Stimulated activated CD4-positive, alpha-beta T cell treated with anti-CD3 and anti-CD28 coated beads, Interleukin-15, amount 100 ng/mL, for 24 hours (primary cell): ENCODE measurements around the gene YIPF3.
"Not testable (repeated sequence)": the region's sequence is repeated elsewhere in the genome, so short reads cannot be mapped to it uniquely, and the experiment has no call there.

ENCODE experiments used
- DNase-seq: peaks from one replicate; pipeline ENCODE4 v3.0.0-alpha.2; 2020

YIPF3 gene

DNA sequence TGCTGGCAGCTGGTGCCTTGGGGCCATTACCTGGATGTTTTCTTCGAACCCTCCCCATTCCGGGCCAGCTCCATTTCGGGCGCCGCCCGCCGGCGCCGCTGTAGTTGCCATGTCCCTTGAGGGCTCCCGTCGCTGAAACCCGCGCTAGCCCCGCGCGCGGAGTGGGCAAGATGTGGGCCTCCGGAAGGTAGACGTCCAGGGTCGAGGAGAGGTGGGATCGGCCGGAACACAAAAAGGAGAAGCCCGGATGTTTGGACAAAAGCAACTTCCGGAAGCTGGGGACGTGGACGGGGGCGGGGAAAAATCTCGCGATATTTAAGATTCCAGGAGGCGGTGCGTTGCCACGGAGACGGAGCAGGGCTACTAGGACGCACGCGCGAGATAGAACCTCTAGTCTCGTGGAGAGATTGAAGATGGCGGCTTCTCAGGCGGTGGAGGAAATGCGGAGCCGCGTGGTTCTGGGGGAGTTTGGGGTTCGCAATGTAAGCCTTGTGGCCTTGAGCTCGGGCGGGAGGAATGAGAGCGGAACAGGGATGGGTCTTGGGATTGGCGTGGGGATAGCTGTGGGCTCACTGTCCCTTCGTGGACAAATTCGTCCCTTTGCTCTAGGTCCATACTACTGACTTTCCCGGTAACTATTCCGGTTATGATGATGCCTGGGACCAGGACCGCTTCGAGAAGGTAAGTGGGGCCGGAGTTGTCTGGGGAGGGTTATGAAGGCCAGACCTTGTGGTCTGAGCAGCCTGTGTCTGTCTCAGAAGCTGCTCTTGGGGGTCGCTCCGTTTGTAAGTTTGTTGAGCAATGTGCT, at the start of gene YIPF3, which contains the start of gene POLR1C:
TSS of gene YIPF3 (minus strand) at position 230 of the 808 bp plus-strand sequence. CDS start at position 111, 119 bp downstream.
TSS of gene POLR1C (plus strand) at position 393 of the 808 bp plus-strand sequence. CDS start at position 414, 21 bp downstream.
- DNase-seq, result peak; percentile 97

DNA sequence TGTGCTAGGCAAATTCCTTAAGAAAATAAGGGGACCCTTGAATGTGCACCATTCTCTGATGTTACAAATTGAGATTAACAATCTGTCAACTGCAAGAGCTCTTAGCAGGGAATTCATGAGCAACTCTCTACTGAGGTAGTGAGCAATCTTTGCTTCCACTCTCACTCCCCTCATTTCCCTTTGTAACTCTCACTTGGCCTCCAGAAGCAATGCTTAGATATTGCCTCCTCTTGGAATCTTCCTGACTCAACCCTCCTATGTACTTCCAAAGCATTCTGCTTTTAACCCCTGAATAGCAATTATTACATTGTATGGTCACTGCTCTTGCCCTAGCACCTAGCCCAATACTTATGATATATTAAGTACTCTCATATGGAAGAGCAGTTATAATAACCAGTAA, 42.6 kb upstream of the YIPF3 start:
- no peak for DNase-seq

DNA sequence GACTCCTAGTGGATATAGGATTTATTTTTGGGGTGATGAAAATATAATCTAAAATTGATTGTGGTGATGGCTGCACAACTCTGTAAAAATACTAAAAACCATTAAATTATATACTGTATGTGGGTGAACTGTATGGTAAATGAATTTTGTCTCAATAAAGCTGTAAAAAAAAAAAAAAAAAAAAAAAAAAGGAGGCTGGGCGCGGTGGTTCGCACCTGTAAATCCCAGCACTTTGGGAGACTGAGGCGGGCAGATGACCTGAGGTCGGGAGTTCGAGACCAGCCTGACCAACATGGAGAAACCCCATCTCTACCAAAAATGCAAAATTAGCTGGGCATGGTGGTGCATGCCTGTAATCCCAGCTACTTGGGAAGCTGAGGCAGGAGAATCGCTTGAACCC, 40.9 kb upstream of the YIPF3 start:
- DNase-seq, result not testable (repeated sequence)

DNA sequence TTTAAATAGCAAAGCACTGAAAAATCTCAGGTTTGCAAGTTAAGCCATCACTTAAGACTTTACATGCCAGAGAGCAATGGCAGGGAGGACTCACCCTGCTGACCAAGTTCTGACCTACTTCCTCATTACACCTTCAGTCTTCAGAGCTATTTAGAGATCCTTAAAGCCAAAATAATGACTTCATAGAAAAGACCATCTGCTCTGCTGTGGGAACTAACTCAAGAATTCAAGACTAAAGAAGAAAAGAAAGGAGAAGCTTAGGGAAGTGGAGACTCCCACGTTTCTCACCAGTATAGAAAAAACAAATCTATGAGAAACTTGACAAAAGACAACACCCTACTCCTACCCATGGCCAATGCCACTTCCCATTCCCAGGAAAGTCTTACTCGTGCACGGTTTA, 30.5 kb upstream of the YIPF3 start:
- no peak for DNase-seq

DNA sequence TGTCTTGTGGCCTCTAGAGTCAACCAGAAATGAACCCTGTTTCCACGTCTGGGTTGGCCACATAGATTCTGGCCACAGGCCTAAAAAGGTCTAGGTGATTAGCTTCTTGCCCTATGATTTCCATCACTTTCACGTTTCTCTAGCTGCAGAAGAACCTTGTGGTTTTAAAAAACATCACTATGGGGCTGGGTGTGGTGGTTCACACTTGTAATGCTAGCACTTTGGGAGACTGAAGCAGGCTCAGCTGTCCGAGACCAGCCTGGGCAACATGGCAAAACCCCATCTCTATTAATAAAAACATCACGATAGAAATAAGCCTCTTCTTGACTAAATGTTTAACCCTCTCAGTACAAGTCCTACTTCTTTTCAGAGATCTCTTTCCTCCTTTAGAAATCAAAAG, 27.7 kb upstream of the YIPF3 start:
- no peak for DNase-seq

DNA sequence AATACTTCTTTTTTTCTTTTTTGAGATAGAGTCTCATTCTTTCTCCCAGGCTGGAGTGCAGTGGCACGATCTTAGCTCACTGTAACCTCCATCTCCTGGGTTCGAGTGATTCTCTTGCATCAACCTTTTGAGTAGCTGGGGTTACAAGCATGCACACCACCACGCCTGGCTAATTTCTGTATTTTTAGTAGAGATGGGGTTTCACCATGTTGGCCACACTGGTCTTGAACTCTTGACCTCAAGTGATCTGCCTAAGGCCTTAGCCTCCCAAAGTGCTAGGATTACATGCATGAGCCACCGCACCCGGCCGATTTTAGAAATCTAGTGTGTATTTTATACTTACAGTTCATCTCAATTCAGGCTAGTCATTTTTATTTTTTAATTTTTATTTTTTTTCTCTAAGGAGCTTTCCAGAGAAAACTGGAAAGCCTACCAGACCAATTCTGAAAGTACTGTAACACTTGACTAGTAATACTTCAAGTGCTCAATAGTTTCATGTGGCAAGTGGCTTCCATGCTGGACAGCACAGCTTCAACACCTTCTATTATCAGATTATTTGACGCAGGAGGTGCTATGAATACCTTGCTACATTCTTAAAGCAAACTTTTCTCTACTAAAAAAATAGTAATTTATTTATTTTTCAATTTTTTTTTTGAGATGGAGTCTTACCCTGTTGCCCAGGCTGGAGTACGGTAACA, 25.2 kb upstream of the YIPF3 start:
- no peak for DNase-seq

DNA sequence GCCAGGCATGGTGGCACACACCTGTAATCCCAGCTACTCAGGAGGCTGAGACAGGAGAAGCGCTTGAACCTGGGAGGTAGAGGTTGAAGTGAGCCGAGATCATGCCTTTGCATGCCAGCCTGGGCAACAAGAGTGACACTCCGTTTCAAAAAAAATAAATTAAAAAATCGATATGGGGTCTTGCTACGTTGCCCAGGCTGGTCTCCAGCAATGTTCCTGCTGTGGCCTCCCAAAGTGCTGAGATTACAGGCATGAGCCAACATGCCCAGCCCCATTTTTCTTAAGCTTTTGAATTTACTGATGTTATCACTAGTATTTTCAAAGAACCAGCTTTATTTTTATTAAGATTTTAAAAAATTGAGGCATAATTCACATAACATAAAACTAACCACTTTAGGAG, 23.8 kb upstream of the YIPF3 start:
- DNase-seq, result no peak

DNA sequence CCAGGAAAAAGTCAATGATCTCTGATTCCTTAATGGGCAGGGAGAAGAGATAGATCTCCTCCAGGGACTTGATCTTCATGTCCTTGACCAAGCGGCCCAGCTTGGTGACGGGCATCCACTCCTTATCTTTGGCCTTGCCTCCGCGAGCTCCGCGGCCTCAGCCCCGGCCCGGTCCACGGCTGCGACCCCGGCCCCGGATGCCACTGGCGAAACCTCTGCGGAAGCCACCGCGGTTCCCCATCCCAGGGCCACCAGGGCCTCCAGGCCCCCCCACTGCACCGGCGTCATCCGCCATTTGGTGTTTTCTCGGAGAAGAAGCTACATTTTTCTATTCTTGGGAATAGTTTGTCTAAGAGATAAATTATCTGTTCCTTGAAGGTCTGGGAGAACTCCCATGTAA, 22.7 kb upstream of the YIPF3 start:
- DNase-seq, result not testable (repeated sequence)

DNA sequence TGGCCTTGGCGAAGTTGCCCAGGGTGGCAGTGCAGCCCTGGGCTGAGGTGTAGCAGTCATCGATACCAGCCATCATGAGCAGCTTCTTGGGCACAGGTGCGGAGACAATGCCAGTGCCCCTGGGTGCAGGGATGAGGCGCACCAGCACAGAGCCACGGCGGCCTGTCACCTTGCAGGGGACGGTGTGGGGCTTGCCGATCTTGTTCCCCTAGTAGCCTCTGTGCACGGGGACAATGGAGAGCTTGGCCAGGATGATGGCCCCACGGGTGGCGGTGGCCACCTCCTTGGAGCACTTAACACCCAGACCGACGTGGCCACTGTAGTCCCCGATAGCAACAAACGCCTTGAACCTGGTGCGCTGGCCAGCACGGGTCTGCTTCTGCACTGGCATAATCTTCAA, 22.3 kb upstream of the YIPF3 start:
- not testable (repeated sequence) for DNase-seq

DNA sequence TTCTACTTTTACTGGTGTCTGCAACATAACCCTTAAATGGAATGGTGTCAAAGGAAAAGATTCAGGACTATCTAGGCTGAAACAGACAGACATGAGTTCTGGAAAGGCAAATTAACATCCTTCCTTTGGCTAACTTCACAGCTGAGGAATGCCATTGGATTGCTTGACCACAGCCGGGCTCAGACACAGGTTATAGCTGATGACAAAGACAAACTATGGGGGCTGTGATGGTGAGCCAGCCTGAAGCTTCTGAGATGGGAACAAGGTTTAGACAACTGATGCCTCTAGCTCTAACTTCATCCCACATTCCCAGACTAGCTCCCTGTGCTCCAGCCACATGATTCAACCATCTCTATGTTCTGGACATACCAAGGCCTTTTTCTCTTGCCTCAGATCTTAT, 15.5 kb upstream of the YIPF3 start:
- DNase-seq, result no peak

DNA sequence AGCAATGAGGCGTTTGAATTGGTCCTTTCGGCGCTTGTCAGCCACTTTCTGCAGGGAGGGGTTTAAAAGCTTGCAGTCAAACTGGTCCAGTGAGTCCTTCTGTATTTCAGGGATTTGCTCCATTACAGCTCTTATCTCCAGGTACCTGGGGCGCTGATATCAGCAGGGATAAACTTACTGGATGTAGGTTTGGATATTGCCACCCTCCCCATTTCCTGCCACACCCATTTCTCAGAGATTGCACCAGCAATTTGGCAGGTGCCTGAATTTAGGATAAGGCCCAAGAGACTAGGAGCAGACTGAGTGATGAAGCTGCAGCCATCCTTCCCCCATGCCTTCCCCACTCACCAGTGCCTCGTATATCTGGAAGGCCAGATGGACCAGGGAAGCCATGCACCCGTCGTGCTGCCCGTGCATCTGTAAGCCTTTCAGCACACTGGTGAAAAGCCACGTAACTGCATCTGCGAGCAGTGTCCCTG, 7.8 kb upstream of the YIPF3 start:
- DNase-seq, result no peak

DNA sequence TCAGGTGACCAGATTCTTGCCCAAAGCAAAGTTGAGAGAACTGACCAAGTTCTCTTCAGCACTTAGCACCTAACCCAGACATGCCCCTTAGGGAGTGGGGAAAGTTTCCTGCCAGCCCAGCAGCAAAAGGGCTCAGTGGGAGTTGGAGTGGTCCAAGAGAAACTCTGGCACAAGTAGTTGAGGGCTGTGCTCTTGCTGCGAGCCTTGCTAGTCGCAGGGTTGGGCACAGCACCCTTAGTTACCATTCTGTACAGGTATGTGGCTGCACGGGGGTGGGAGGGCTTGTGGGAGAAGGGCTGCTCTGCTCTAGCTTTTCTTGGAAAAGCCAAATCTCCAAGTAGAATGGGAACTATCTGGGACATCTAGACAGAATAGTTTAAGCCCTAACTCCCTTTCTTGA, 6.6 kb upstream of the YIPF3 start:
- no peak for DNase-seq

DNA sequence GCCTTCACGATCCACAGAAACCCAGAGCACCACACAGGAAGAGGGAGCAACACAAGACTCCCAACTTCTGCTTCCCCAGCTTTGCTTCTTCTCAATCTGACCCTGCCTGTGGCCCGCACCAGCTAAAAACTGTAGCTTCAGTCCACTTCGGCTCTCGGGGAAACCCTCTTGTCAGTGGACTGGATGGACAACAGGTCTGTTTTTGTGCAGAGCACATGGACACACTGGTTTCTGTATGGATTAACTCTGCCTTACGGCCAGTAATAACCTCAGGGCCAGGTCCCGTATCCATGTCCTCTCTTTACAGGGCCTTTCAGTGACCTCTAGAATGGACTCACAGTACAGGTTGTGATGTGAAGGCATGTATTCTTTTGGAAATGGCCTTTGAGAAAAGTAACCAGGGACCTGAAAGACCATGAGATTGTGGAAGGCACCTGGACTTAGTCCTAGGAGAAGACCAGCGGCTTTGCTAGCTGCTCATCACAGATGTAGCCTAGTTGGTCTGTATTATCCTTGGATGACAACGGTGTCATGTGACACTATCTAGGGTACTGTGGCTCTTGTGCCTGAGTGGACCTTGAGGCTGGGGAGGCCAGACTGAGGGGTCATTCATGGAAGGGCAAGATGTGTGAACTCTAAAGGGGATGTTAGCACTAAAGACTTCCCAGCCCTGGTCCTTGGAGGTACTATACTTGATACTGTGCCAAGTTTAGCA, 6.0 kb upstream of the YIPF3 start:
- no peak for DNase-seq

DNA sequence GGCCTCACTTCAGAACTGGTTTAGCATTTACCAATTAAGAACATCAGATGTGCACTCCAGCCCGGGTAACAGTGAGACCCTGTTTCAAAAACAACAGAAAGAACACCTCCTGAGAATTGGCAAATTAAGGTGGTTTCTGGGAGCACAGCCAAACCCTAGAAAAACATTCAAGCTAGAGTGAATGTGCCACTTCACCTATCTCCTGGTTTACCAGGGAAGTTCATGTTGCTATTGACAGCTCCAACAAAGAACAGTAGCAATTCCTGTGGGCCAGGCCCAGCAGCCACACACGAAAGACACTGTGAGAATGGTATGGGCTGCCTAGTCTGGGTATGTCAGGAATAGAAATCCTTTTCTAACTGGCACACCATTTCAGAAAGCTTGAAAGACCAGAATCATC, 5.1 kb upstream of the YIPF3 start:
- DNase-seq, result no peak

DNA sequence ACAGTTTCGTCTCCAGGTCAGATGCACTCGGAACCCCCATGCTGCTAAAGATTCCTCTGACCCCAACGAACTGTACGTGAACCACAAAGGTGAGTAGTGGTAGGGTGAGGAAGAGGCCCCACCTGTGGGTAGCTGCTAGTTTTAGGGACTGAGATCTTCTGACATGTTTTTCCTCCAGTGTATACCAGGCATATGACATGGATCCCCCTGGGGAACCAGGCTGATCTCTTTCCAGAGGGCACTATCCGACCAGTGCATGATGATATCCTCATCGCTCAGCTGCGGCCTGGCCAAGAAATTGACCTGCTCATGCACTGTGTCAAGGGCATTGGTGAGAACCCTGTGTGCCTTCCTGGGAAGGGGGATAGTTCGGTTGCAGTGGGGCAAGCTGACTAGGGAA, 3.4 kb upstream of the YIPF3 start:
- DNase-seq, result no peak

DNA sequence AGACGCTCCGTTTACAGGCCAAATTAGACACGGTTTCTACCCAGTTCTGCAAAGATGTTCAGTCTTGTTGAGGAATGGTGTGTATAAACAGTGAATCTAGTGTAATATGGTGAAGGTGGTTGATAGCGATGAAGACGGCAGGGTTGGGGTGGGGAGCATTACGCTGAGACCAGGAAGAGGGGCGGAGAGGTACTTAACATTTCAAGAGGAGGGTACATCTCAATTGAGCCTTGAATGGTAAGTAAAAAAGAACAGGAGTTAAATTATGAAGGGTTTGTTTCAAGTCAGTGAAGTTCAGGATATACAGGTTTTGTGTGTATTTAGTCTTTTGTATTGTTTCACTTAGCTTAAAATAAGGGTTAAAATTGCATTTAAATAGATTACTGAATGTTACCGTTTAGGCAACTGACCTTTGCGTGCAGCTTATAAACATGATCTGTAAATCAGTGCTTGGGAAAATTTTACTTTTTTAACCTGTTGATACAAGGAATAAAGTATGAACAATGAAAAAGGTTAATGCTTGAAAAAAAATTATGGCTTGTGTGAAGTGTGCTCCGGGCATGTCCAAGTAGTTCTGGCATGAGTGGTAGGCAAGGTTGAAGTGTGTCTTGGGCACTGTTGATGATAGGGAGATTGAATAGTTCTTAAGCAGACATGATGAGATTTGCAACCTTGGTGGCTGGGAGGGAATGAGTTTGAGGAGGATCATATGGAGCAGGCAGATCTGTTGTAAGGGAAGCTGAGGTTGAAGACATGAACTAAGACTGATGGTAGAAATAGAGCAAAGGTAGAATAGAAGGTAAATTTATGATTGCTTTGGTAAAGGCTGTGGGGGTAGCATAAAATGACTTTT, 1.0 kb upstream of the YIPF3 start:
- DNase-seq, result no peak

DNA sequence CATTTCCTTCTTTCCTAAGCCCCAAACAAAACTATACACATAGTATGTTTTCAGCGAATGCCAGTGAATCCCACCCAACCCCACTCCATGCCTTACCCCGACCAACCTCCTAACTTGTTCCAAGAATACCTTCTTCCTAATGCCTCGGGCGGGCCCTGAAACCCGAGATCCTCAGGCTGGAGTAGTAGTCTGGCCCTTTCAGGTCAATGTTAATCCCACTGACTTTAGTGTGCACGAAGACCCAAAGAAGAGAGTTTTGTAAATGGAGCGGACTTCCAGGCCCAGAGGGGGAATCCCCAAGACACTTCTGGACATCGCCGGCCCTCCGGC, 394 bp downstream of the YIPF3 start:
- no peak for DNase-seq

DNA sequence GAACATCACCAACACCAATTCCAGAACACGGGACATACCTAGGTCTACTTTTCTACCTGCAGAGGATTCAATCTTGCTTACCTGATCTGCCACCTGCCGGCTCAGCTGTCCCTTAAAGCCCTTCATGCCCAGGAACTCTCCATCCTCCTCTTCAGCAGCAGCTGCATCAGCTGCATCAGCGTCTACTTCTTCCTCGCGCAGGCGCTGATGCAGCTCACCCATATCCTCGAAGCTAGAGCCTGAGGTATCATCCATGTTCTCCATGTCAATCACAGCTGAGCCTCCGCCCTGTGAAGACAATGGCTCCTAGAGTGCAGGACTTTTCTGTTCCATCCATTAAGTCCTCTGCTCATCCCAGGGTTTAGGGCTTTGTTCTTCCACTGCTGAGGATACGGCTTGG, 918 bp downstream of the YIPF3 start:
- no peak for DNase-seq

DNA sequence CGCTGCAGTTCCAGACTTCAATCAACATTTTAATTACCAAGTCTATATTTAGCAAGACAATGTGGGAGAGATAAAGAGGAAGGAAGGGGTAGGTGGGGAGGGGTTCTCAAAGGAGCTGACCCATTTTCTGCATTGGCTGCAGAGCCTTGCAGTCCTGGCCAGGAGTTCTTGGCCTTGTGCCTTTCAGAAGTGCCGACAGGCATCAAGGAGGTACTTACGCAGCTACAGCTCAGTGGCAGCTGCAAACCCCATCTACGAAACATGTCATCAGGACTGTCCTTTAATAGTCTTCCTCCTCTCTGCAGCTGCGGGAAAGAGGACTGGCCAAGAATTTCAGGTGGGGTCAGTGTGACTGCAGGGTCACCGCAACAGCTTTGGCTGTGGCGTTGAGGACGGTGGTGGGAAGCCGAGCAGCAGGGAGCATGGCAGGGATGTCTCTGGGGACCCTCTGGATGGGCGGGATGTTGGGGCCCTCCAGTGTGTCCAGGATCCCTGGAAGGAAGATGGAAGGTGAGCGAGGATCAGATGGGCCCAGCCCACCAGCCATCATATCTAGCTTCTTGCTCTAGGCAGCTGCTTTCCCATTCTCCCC, 4.8 kb downstream of the YIPF3 start:
- DNase-seq, result no peak

DNA sequence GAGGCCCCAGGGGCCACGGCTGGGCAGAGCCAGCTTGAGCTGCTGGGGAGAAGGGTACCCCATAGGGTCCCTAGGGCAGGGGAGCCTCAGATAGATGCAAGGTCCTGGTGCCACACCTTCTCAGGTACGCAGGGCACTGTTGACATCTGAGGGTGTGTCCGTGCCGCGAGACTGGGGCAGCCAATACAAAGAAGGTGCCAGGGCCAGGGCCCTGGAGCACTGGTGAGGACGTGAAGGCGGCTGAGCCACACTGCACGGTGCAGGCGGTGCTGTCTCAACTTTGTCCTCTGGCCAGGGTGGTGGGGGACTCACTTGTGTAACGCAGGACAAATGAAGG, 5.9 kb downstream of the YIPF3 start:
- DNase-seq, result no peak

DNA sequence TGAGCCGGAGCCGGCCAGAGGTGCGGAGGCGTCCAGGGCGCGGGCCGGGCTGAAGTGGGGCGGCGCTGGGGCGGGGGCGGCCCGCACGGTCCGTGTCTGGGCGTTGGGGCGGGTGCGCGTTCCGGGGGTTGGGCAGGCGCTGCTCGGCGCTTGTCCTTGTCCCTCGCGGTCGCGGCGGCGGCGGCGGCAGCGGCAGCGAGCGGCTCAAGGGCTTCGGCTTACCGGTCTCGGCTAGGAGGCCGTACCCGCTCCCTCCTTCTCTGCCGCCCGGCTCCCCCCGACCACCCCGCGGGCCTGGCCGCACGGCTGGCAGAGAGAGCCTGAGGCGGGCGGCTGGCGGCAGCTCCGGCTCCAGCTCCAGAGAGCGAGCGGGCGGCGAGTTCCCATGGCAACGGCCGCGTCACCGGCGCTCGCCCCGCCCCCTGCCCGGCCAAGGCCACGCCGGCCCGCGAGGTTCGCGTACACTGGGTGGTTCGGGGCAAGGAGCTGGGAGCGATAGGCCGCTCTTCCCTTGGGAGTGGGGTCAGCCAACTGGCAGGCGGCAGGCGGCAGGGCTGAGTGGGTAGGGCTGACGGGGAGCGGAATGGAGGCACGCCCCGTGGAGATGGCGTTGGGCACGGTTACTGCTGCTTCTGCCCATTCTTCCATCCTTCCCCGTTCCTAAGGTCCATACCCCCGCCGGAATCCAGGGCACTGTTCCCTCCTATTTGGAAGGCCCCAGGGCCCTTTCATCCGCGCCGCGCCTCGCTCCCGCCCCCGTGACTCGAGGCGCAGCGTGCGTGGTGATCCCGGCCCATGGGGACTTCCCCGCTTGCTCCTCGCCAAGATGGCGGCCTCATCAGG, 6.5 kb downstream of the YIPF3 start, which contains the start of gene LRRC73:
TSS of gene LRRC73 (minus strand) at position 363 of the 843 bp plus-strand sequence. CDS start 561 bp downstream, outside the sequence.
- DNase-seq, result peak; percentile 86
